Measurements from ENCODE around the gene APBA2. TPM values are rescaled to one million over a fixed set of nuclear protein-coding genes. Genes with fewer than 3 reads are reported as not detected.
"Not testable (repeated sequence)": the region's sequence is repeated elsewhere in the genome, so short reads cannot be mapped to it uniquely, and the experiment has no call there.

Gene APBA2
- total RNA-seq, 2 donors from 2014 or later, result 0.47 to 0.48 TPM

- no peak for TF ChIP-seq CTCF (IDR thresholded peaks at IDR 0.05)
- no peak for DNase-seq (ENCODE audit: low spot score)
- no peaks in the 10 kb centered on the region for H3K4me1 ChIP-seq
- no peaks in the 10 kb centered on the region for H3K36me3 ChIP-seq
- H3K4me3 ChIP-seq, result no peak overlapping the region
- no peak overlapping the region for H3K27ac ChIP-seq
- no peaks in the 10 kb centered on the region for H3K9me3 ChIP-seq
- H3K27me3 ChIP-seq, result no peaks in the 10 kb centered on the region
These were observed 130.7 kb downstream of the APBA2 start for GRCh38 chr15:29016518-29016917.

GRCh38 chr15:29018120-29018805 is 132.5 kb downstream of the APBA2 start:
- DNase-seq (ENCODE audit: low spot score), result no peak
- H3K36me3 ChIP-seq, result no peaks in the 10 kb centered on the region
- TF ChIP-seq CTCF (IDR thresholded peaks at IDR 0.05), result no peak

GRCh38 chr15:29018995-29019976 is 133.5 kb downstream of the APBA2 start:
- H3K36me3 ChIP-seq, result no peaks in the 10 kb centered on the region
- H3K9me3 ChIP-seq, result no peaks in the 10 kb centered on the region
- no peak for DNase-seq (ENCODE audit: low spot score)
- H3K27me3 ChIP-seq, result no peaks in the 10 kb centered on the region
- no peak for TF ChIP-seq CTCF (IDR thresholded peaks at IDR 0.05)
- no peaks in the 10 kb centered on the region for H3K4me1 ChIP-seq
- H3K27ac ChIP-seq, result no peak overlapping the region
- H3K4me3 ChIP-seq, result no peak overlapping the region

More at GRCh38 chr15:29018120-29018805, 132.5 kb downstream of the APBA2 start:
- no peaks in the 10 kb centered on the region for H3K4me1 ChIP-seq
- no peaks in the 10 kb centered on the region for H3K27me3 ChIP-seq
- H3K27ac ChIP-seq, result no peak overlapping the region
- H3K9me3 ChIP-seq, result no peaks in the 10 kb centered on the region
- no peak overlapping the region for H3K4me3 ChIP-seq

- DNase-seq (ENCODE audit: low spot score), result no peak
- H3K4me1 ChIP-seq, result no peaks in the 10 kb centered on the region
- no peak overlapping the region for H3K4me3 ChIP-seq
- H3K27ac ChIP-seq, result no peak overlapping the region
- H3K9me3 ChIP-seq, result no peaks in the 10 kb centered on the region
- H3K27me3 ChIP-seq, result no peaks in the 10 kb centered on the region
- no peaks in the 10 kb centered on the region for H3K36me3 ChIP-seq
- TF ChIP-seq CTCF (IDR thresholded peaks at IDR 0.05), result no peak
These were observed 136.1 kb downstream of the APBA2 start for GRCh38 chr15:29021857-29022256.

- Histone ChIP-seq H3K27ac (no peak overlapping the region), H3K4me3 (no peak overlapping the region), H3K9me3 (no peaks in the 10 kb centered on the region), H3K27me3 (no peaks in the 10 kb centered on the region), H3K36me3 (no peaks in the 10 kb centered on the region), H3K4me1 (no peaks in the 10 kb centered on the region)
- no peak for DNase-seq (ENCODE audit: low spot score)
- no peak for TF ChIP-seq CTCF (IDR thresholded peaks at IDR 0.05)
These were observed 138.9 kb downstream of the APBA2 start for GRCh38 chr15:29024662-29025061.

GRCh38 chr15:29025411-29025810 is 139.6 kb downstream of the APBA2 start:
- not testable (repeated sequence) for H3K9me3 ChIP-seq; H3K27ac ChIP-seq; H3K4me1 ChIP-seq; H3K27me3 ChIP-seq; DNase-seq (ENCODE audit: low spot score); H3K4me3 ChIP-seq; H3K36me3 ChIP-seq

- not testable (repeated sequence) for H3K27me3 ChIP-seq; DNase-seq (ENCODE audit: low spot score); H3K4me1 ChIP-seq; H3K9me3 ChIP-seq; H3K27ac ChIP-seq; H3K4me3 ChIP-seq; H3K36me3 ChIP-seq
These were observed 142.4 kb downstream of the APBA2 start for GRCh38 chr15:29028158-29028557.

Measured in right atrium auricular region (tissue), 2 donors.